Measurements from ENCODE around the gene DGKB. TPM values are rescaled to one million over a fixed set of nuclear protein-coding genes. Genes with fewer than 3 reads are reported as not detected.

Gene DGKB
- total and polyA plus RNA-seq, 2 of the 8 experiments (the other 6 are each of a cell fraction or from before 2014, with no cell fraction given): 1.9 to 2.6 TPM

GRCh38 chr7:14745076-14745475 is 157.5 kb downstream of the DGKB start (continued):
- TF ChIP-seq CHD7 (IDR thresholded peaks at IDR 0.05; ENCODE audit: insufficient replicate concordance, low read length) (no peak), NANOG (IDR thresholded peaks at IDR 0.05; ENCODE audit: insufficient read depth, low read depth, low read length, poor library complexity, severe bottlenecking) (no peak), POU5F1 (IDR thresholded peaks at IDR 0.05; ENCODE audit: low read depth, low read length) (no peak), E2F6 (IDR thresholded peaks at IDR 0.05) (no peak), CBX8 (IDR thresholded peaks at IDR 0.05; ENCODE audit: borderline replicate concordance, low read depth, low read length) (no peak), RXRA (IDR thresholded peaks at IDR 0.05; ENCODE audit: insufficient read depth, low read depth, low read length) (no peak), BRCA1 (IDR thresholded peaks at IDR 0.05; ENCODE audit: low read depth, low read length) (no peak), CHD1 (IDR thresholded peaks at IDR 0.05; ENCODE audit: low read depth, low read length) (no peak), CEBPB (IDR thresholded peaks at IDR 0.05; ENCODE audit: low read depth, low read length) (no peak), EP300 (IDR thresholded peaks at IDR 0.05; ENCODE audit: borderline replicate concordance in 1 of 2, low read depth in 2 of 2, low read length in 2 of 2) (no peak), HDAC2 (IDR thresholded peaks at IDR 0.05; ENCODE audit: borderline replicate concordance in 1 of 2, low read depth in 2 of 2, low read length in 2 of 2) (no peak)

Data from H1 (cell line).